ENCODE results near the gene PTPRM. TPM values are rescaled to one million over a fixed set of nuclear protein-coding genes. Genes with fewer than 3 reads are reported as not detected.

Gene PTPRM
- total and polyA plus RNA-seq, 4 donors = 61.1 to 146 (median 87.5) TPM

DNA sequence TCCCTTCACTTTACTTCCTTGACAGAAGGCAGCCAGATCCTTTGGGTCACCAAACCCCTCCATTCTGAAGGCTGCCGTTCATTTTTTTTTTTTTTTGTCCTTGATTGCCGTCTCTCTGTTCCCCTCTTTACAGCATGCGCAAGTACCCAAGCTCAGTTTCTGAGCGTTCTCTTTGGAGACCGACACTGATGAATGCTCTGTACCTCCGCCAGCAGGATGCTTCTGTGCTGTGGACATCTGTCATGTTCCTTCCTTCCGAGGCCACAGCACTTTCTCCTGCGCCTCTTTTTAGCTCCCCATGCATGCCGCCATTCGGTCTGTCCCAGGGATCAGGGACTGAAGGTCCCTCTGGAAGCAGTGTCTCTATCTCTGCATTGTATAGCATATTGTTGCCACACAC is 763.5 kb downstream of the PTPRM start:
- Histone ChIP-seq H3K9ac (ENCODE audit: insufficient read depth in 1 of 2, low read length in 2 of 2) (no peak overlapping the region), H3K4me3 (no peak overlapping the region), H3K27ac (ENCODE audit: low read depth in 1 of 2, low read length in 1 of 2) (no peak overlapping the region), H3K4me1 (ENCODE audit: control insufficient read depth in 5 of 5, insufficient read depth in 5 of 5, low read length in 5 of 5) (peaks cover 2 to 20% (median 3%) of the 10 kb centered on the region in 5 donors), H3K9me3 (ENCODE audit: control insufficient read depth in 4 of 4, insufficient read depth in 3 of 4, low read length in 3 of 4) (no peaks in the 10 kb centered on the region), H3K27me3 (ENCODE audit: control insufficient read depth in 3 of 3, insufficient read depth in 3 of 3, low read length in 2 of 3) (no peaks in the 10 kb centered on the region), H3K36me3 (ENCODE audit: control insufficient read depth in 4 of 4, insufficient read depth in 4 of 4, low read length in 4 of 4) (peaks cover 0 to 2% (median 0%) of the 10 kb centered on the region in 4 donors)
- WGBS, 2 donors = 79 to 89% methylated on average over 10 of the region's 10 CpGs
- TF ChIP-seq, protein P1, sequence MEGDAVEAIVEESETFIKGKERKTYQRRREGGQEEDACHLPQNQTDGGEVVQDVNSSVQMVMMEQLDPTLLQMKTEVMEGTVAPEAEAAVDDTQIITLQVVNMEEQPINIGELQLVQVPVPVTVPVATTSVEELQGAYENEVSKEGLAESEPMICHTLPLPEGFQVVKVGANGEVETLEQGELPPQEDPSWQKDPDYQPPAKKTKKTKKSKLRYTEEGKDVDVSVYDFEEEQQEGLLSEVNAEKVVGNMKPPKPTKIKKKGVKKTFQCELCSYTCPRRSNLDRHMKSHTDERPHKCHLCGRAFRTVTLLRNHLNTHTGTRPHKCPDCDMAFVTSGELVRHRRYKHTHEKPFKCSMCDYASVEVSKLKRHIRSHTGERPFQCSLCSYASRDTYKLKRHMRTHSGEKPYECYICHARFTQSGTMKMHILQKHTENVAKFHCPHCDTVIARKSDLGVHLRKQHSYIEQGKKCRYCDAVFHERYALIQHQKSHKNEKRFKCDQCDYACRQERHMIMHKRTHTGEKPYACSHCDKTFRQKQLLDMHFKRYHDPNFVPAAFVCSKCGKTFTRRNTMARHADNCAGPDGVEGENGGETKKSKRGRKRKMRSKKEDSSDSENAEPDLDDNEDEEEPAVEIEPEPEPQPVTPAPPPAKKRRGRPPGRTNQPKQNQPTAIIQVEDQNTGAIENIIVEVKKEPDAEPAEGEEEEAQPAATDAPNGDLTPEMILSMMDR (IDR thresholded peaks at IDR 0.05; ENCODE audit: control extremely low read depth, extremely low read depth) = no peak
- DNase-seq (no peak), ATAC-seq (ENCODE audit: insufficient read depth, low FRiP score) (no peak)

DNA sequence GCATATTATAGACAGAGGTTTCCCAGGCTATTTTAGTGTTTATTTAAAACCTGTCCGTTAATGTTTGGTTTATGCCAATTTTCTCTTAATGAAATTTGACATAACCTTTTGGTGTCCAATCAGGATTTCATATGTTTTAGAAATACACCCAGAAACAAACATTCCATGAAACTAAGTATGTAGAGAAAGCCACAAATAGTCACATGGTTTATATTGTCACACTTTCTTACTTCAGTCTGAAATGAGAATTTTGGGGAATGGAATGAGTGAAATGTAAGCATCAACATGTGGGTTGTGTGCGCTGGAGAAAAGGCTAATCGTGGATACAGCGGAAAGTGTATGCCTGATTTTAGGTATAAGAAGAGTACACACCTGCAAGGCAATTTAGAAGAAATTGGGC is 765.2 kb downstream of the PTPRM start:
- Histone ChIP-seq H3K4me1 (ENCODE audit: control insufficient read depth in 5 of 5, insufficient read depth in 5 of 5, low read length in 5 of 5) (peaks cover 2 to 20% (median 3%) of the 10 kb centered on the region in 5 donors), H3K27ac (ENCODE audit: low read depth in 1 of 2, low read length in 1 of 2) (no peak overlapping the region), H3K36me3 (ENCODE audit: control insufficient read depth in 4 of 4, insufficient read depth in 4 of 4, low read length in 4 of 4) (peaks cover 0 to 2% (median 0%) of the 10 kb centered on the region in 4 donors), H3K27me3 (ENCODE audit: control insufficient read depth in 3 of 3, insufficient read depth in 3 of 3, low read length in 2 of 3) (no peaks in the 10 kb centered on the region), H3K4me3 (no peak overlapping the region), H3K9me3 (ENCODE audit: control insufficient read depth in 4 of 4, insufficient read depth in 3 of 4, low read length in 3 of 4) (no peaks in the 10 kb centered on the region), H3K9ac (ENCODE audit: insufficient read depth in 1 of 2, low read length in 2 of 2) (no peak overlapping the region)
- DNase-seq (no peak), ATAC-seq (ENCODE audit: insufficient read depth, low FRiP score) (no peak)
- TF ChIP-seq, protein P1 (IDR thresholded peaks at IDR 0.05; ENCODE audit: control extremely low read depth, extremely low read depth) = no peak
- WGBS, 2 donors = 80 to 87% methylated on average over 4 of the region's 4 CpGs

GRCh38 chr18:8333961-8334360 is 766.8 kb downstream of the PTPRM start:
- DNase-seq (peak; percentile 36 to 48 (median 43)), ATAC-seq (ENCODE audit: insufficient read depth, low FRiP score) (no peak)
- Histone ChIP-seq H3K36me3 (ENCODE audit: control insufficient read depth in 4 of 4, insufficient read depth in 4 of 4, low read length in 4 of 4) (peaks cover 0 to 2% (median 0%) of the 10 kb centered on the region in 4 donors), H3K4me3 (no peak overlapping the region), H3K27me3 (ENCODE audit: control insufficient read depth in 3 of 3, insufficient read depth in 3 of 3, low read length in 2 of 3) (no peaks in the 10 kb centered on the region), H3K9me3 (ENCODE audit: control insufficient read depth in 4 of 4, insufficient read depth in 3 of 4, low read length in 3 of 4) (no peaks in the 10 kb centered on the region), H3K4me1 (ENCODE audit: control insufficient read depth in 5 of 5, insufficient read depth in 5 of 5, low read length in 5 of 5) (peaks cover 0 to 5% (median 3%) of the 10 kb centered on the region in 5 donors), H3K27ac (ENCODE audit: low read depth in 1 of 2, low read length in 1 of 2) (no peak overlapping the region), H3K9ac (ENCODE audit: insufficient read depth in 1 of 2, low read length in 2 of 2) (no peak overlapping the region)
- TF ChIP-seq, protein P1 (IDR thresholded peaks at IDR 0.05; ENCODE audit: control extremely low read depth, extremely low read depth) = no peak
- 89 to 96% methylated on average over 1 of the region's 1 CpG for WGBS, 2 donors

- no peak overlapping the region for H3K9ac ChIP-seq (ENCODE audit: insufficient read depth in 1 of 2, low read length in 2 of 2)
- H3K27me3 ChIP-seq (ENCODE audit: control insufficient read depth in 3 of 3, insufficient read depth in 3 of 3, low read length in 2 of 3) = no peaks in the 10 kb centered on the region
- ATAC-seq (ENCODE audit: insufficient read depth, low FRiP score) (no peak), DNase-seq (peak; percentile 28 to 56 (median 30))
- no peak overlapping the region for H3K4me3 ChIP-seq
- no peak overlapping the region for H3K27ac ChIP-seq (ENCODE audit: low read depth in 1 of 2, low read length in 1 of 2)
- H3K9me3 ChIP-seq (ENCODE audit: control insufficient read depth in 4 of 4, insufficient read depth in 3 of 4, low read length in 3 of 4) = no peaks in the 10 kb centered on the region
- peaks cover 5 to 18% (median 12%) of the 10 kb centered on the region in 5 donors for H3K4me1 ChIP-seq (ENCODE audit: control insufficient read depth in 5 of 5, insufficient read depth in 5 of 5, low read length in 5 of 5)
- 68 to 86% methylated on average over 3 of the region's 3 CpGs for WGBS, 2 donors
- TF ChIP-seq, protein P1 (IDR thresholded peaks at IDR 0.05; ENCODE audit: control extremely low read depth, extremely low read depth) = no peak
- peaks cover 0 to 2% (median 0%) of the 10 kb centered on the region in 4 donors for H3K36me3 ChIP-seq (ENCODE audit: control insufficient read depth in 4 of 4, insufficient read depth in 4 of 4, low read length in 4 of 4)
These were observed 770.1 kb downstream of the PTPRM start for GRCh38 chr18:8337211-8337610.

Data from lung (tissue), 12 donors.